Measurements from ENCODE around the gene RALGPS1.

- no peak for TF ChIP-seq CTCF (IDR thresholded peaks at IDR 0.05)
- TF ChIP-seq POLR2A (IDR thresholded peaks at IDR 0.05), result no peak
Measured at GRCh38 chr9:127018935-127019334, 104.4 kb downstream of the RALGPS1 start.

Measured in tibial nerve (tissue), 3 donors.